Activated naive CD4-positive, alpha-beta T cell treated with anti-CD3 and anti-CD28 coated beads, Interleukin-2, amount 50 U/mL, for 72 hours (primary cell): Measurements from ENCODE around the gene BHMT. TPM values are rescaled to one million over a fixed set of nuclear protein-coding genes. Genes with fewer than 3 reads are reported as not detected.

ENCODE experiments used
- total RNA-seq, 2 donors: library from RNA; stranded (reverse); gene quantifications; one replicate each; pipeline ENCODE4 v1.2.3, GENCODE V29; 2022

Gene BHMT
- total RNA-seq, 2 donors from 2014 or later, result not detected

Other genes with a start within 250 kb of the BHMT start
- gene ARSB, start 126.5 kb upstream of the BHMT start, total RNA-seq, result 1 to 10 TPM; 5.0 to 8.2 TPM
- gene DMGDH, start 42.1 kb upstream of the BHMT start, total RNA-seq, result 1 to 10 TPM in 1 of 2 donors, not detected in 1; 2.7 TPM
- not detected for gene BHMT2, start 42.0 kb upstream of the BHMT start, total RNA-seq
- gene JMY, start 124.3 kb downstream of the BHMT start, total RNA-seq, result 10 to 100 TPM in 1 of 2 donors, 1 to 10 TPM in 1; 7.4 to 10.0 TPM